HepG2 (cell line): ENCODE results near the gene SMNDC1. TPM values are rescaled to one million over a fixed set of nuclear protein-coding genes. Genes with fewer than 3 reads are reported as not detected.

ENCODE experiments used
- ATAC-seq: fragments of 200-7000 bp; cut with Tn5 transposase; 3 replicates; pipeline ENCODE4 v1.9.1; 2020; ENCODE audit warnings: mild to moderate bottlenecking, moderate library complexity
- BruUV-seq: library from RNA; stranded (reverse); fragments of 400-500 nt; replicated peaks from 2 replicates; lab custom pipeline; 2021; lab: Mats Ljungman, UMichigan
- CTCF ChIA-PET: fragments of 300-600 bp; formaldehyde crosslinking; extraction: SDS; loops from one replicate; lab custom pipeline; 2021; ENCODE audit warnings: low total read pairs, inconsistent platforms, low intra/inter-chr PET ratio; lab: Yijun Ruan, JAX
- POLR2A ChIA-PET: fragments of 350-600 bp; sonication (Branson Sonifier 250); formaldehyde crosslinking; loops from one replicate; lab custom pipeline; 2020; ENCODE audit warnings: antibody characterized with exemption, inconsistent platforms; lab: Yijun Ruan, JAX
- DNase-seq: peaks from one replicate; pipeline ENCODE4 v3.0.0-alpha.2; 2015; ENCODE audit warnings: low spot score
- FAIRE-seq: peaks from 3 replicates; lab custom pipeline; 2011; peaks lifted over from hg19 to GRCh38; lab: Jason Lieb, UNC
- H2AFZ ChIP-seq: one replicate; pipeline ENCODE4 v1.6.1; 2011; ENCODE audit warnings: low read length, inconsistent platforms
- H3K27ac ChIP-seq: fragments of 300-600 bp; 3 replicates; pipeline ENCODE4 v1.8.0; 2011; ENCODE audit warnings: mixed run types, mild to moderate bottlenecking, mixed read lengths, low read length, inconsistent platforms; ENCODE audit not compliant: insufficient read depth; ENCODE audit errors: extremely low read length
- H3K27me3 ChIP-seq, 2 experiments: fragments of 200-600 bp in 1 of 2; 2 replicates in 1 of 2; 3 replicates in 1 of 2; pipeline versions ENCODE4 v1.6.0 to v1.8.0; 2011; ENCODE audit warnings: low read length in 2 of 2, mild to moderate bottlenecking in 2 of 2, moderate library complexity in 2 of 2, inconsistent platforms in 1 of 2; ENCODE audit not compliant: insufficient read depth in 2 of 2, control insufficient read depth in 1 of 2
- H3K36me3 ChIP-seq, 2 experiments: fragments of 200-600 bp in 1 of 2; replicated peaks in 1 of 2; 2 replicates in 1 of 2; 3 replicates in 1 of 2; pipeline versions ENCODE4 v1.5.1 to v1.8.0; 2011; ENCODE audit warnings: low read length in 2 of 2, inconsistent platforms in 1 of 2; ENCODE audit not compliant: insufficient read depth in 2 of 2, control insufficient read depth in 1 of 2
- H3K4me1 ChIP-seq: 2 replicates; pipeline ENCODE4 v1.5.1; 2012; ENCODE audit warnings: low read length, inconsistent platforms; ENCODE audit not compliant: insufficient read depth
- H3K4me2 ChIP-seq: 2 replicates; pipeline ENCODE4 v1.6.0; 2011; ENCODE audit warnings: low read depth, low read length, inconsistent platforms
- H3K4me3 ChIP-seq, 3 experiments: fragments of 200-600 bp in 1 of 3; sonication (generic), shearing (Covaris generic) in 1 of 3; replicated peaks in 1 of 3; 2 replicates each; pipeline ENCODE4 v1.5.1; 2011 to 2016; ENCODE audit warnings: low read length in 3 of 3, inconsistent platforms in 2 of 3, low read depth in 2 of 3, mild to moderate bottlenecking in 2 of 3, control low read depth in 1 of 3, mixed read lengths in 1 of 3; ENCODE audit not compliant: insufficient read depth in 1 of 3
- H3K79me2 ChIP-seq: one replicate; pipeline ENCODE4 v1.6.1; 2011; ENCODE audit warnings: low read length, inconsistent platforms; ENCODE audit not compliant: insufficient read depth
- H3K9ac ChIP-seq: 2 replicates; pipeline ENCODE4 v1.6.0; 2011; ENCODE audit warnings: mild to moderate bottlenecking, low read depth, low read length, inconsistent platforms; ENCODE audit not compliant: insufficient read depth
- H3K9me3 ChIP-seq: 2 replicates; pipeline ENCODE4 v1.5.1; 2012; ENCODE audit warnings: mild to moderate bottlenecking, low read length
- H4K20me1 ChIP-seq: 2 replicates; pipeline ENCODE4 v1.6.0; 2011; ENCODE audit warnings: inconsistent platforms, mild to moderate bottlenecking, low read length, moderate library complexity; ENCODE audit not compliant: insufficient read depth
- ARID3A ChIP-seq: IDR thresholded peaks from 2 replicates; pipeline ENCODE4 v1.6.1; 2012; ENCODE audit warnings: low read depth, low read length, improper control_type of control experiment
- ARID5B ChIP-seq: IDR thresholded peaks from 2 replicates; pipeline ENCODE4 v1.4.0; 2020; ENCODE audit warnings: mild to moderate bottlenecking, missing genetic modification reagents
- BORCS8-MEF2B ChIP-seq: sonication (generic); formaldehyde crosslinking; IDR thresholded peaks from 2 replicates; pipeline ENCODE4 v1.8.0; 2022; ENCODE audit warnings: mild to moderate bottlenecking, missing genetic modification reagents
- CEBPG ChIP-seq: IDR thresholded peaks from 2 replicates; pipeline ENCODE4 v1.6.1; 2016
- CTCF ChIP-seq: sonication (generic); formaldehyde crosslinking; IDR thresholded peaks from 2 replicates; pipeline ENCODE4 v1.5.0; 2020; ENCODE audit warnings: mild to moderate bottlenecking, missing genetic modification reagents, moderate library complexity
- KLF13 ChIP-seq: sonication (generic); formaldehyde crosslinking; IDR thresholded peaks from 2 replicates; pipeline ENCODE4 v1.4.0; 2020; ENCODE audit warnings: mild to moderate bottlenecking, missing genetic modification reagents
- MIXL1 ChIP-seq: IDR thresholded peaks from 2 replicates; pipeline ENCODE4 v1.6.1; 2016
- MZF1 ChIP-seq: sonication (generic); formaldehyde crosslinking; IDR thresholded peaks from 2 replicates; pipeline ENCODE4 v1.8.1; 2023; ENCODE audit warnings: mild to moderate bottlenecking, missing genetic modification reagents, borderline replicate concordance
- RAD21 ChIP-seq: fragments of 450-650 bp; formaldehyde crosslinking; IDR thresholded peaks from 2 replicates; pipeline ENCODE4 v1.5.0; 2020; ENCODE audit warnings: mild to moderate bottlenecking
- RELA ChIP-seq: sonication (generic); formaldehyde crosslinking; IDR thresholded peaks from 2 replicates; pipeline ENCODE4 v1.4.0; 2020; ENCODE audit warnings: missing genetic modification reagents
- SAP130 ChIP-seq: IDR thresholded peaks from 2 replicates; pipeline ENCODE4 v1.6.1; 2016; ENCODE audit warnings: low read depth
- SMC3 ChIP-seq: IDR thresholded peaks from 2 replicates; pipeline ENCODE4 v1.6.1; 2011; ENCODE audit warnings: low read length, improper control_type of control experiment
- STAG1 ChIP-seq: sonication (generic); formaldehyde crosslinking; IDR thresholded peaks from 2 replicates; pipeline ENCODE4 v1.4.0; 2020; ENCODE audit warnings: missing genetic modification reagents
- ZNF678 ChIP-seq: sonication (generic); formaldehyde crosslinking; IDR thresholded peaks from 2 replicates; pipeline ENCODE4 v1.4.0; 2020; ENCODE audit warnings: mild to moderate bottlenecking, missing genetic modification reagents
- ZNF788 ChIP-seq: sonication (generic); formaldehyde crosslinking; IDR thresholded peaks from 2 replicates; pipeline ENCODE4 v1.5.0; 2020; ENCODE audit warnings: mild to moderate bottlenecking, missing genetic modification reagents, borderline replicate concordance
- ZNF841 ChIP-seq: sonication (generic); formaldehyde crosslinking; IDR thresholded peaks from 2 replicates; pipeline ENCODE4 v1.8.1; 2023; ENCODE audit warnings: missing genetic modification reagents, borderline replicate concordance
- WGBS: methylation state at CpG from one replicate; pipeline ENCODE4 v1.1.6; 2017; ENCODE audit warnings: low lambda C conversion rate; 5-methylcytosine and 5-hydroxymethylcytosine counted together
- in situ Hi-C: cut with HindIII; loops from 2 replicates; pipeline ENCODE4 v1.10.0; 2017; ENCODE audit warnings: low pct_unique_long_range_greater_than_20kb; ENCODE audit not compliant: extremely low pct_ligation_motif_present
- intact Hi-C: fragments of 100-400 bp; cut with micrococcal nuclease; formaldehyde crosslinking; loops from one replicate; pipeline ENCODE4 v1.10.0; 2022; ENCODE audit not compliant: unreplicated experiment
- polyA plus RNA-seq, 8 experiments: library from polyadenylated mRNA; depleted of rRNA in 3 of 8; stranded (reverse) in 7 of 8; unstranded in 1 of 8; fragments of >200 nt; fragmentation: Illumina TruSeq in 4 of 8; extraction: Trizol in 4 of 8; gene quantifications; 2 replicates each; pipeline versions ENCODE4 v1.2.1 to v1.2.3, GENCODE V29; 2011 to 2016; ENCODE audit warnings: low read depth in 4 of 8, missing spikeins in 1 of 8, mixed read lengths in 1 of 8; ENCODE audit not compliant: insufficient read depth in 1 of 8
- total RNA-seq, 5 experiments: library from RNA; depleted of rRNA; stranded (reverse); fragments of >200 nt; fragmentation: Illumina TruSeq; extraction: Trizol; gene quantifications; 2 replicates each; pipeline ENCODE4 v1.2.3, GENCODE V29; 2016; ENCODE audit warnings: low read depth in 1 of 5

The SMNDC1 gene
- total and polyA plus RNA-seq, 2 of the 13 experiments (the other 11 are each of a cell fraction or from before 2014, with no cell fraction given): 7.8 to 8.9 TPM

- Histone ChIP-seq H4K20me1 (peaks cover 5% of the 10 kb centered on the region; the same call in 1 of the 2 replicates), H3K4me3 (no peak overlapping the region), H2AFZ (no peak overlapping the region), H3K9ac (no peak overlapping the region), H3K27me3 (no peaks in the 10 kb centered on the region; a peak in 1 of 5 replicates), H3K36me3 (peaks cover 1 to 19% of the 10 kb centered on the region in 2 experiments), H3K4me1 (peaks cover 9% of the 10 kb centered on the region), H3K9me3 (no peaks in the 10 kb centered on the region), H3K79me2 (no peaks in the 10 kb centered on the region), H3K4me2 (no peak overlapping the region), H3K27ac (no peak overlapping the region)
- intact Hi-C loops (loop anchor here (1.0 kb wide), 3 partner anchors 54 to 142 kb away; partner anchors contain the start of gene MXI1), in situ Hi-C loops (no loop called here)
- 44% methylated on average over 6 of the region's 6 CpGs for WGBS
- CTCF ChIA-PET: interaction anchor here (1.1 to 6.1 kb wide), 5 partner anchors 72 to 142 kb away, joined by 3 to 73 read pairs (median 4); partner anchors contain the start of gene MXI1
- DNase-seq (peak; percentile 65), FAIRE-seq (peak; percentile 82), ATAC-seq (peak; percentile 71)
- TF ChIP-seq ARID3A: no peak
- TF ChIP-seq RELA (CRISPR knock-in tag): no peak
- TF ChIP-seq ARID5B: 0 out of 2 replicates have a peak, but pooled peaks have one; percentile 22
- peak; percentile 65; the same call in 1 of the 2 replicates for TF ChIP-seq MIXL1 (CRISPR knock-in tag)
- TF ChIP-seq SAP130: peak; percentile 15; the same call in 1 of the 2 replicates
- no peak for TF ChIP-seq ZNF678 (CRISPR knock-in tag)
- TF ChIP-seq MZF1 (CRISPR knock-in tag): no peak
- TF ChIP-seq STAG1: peak; percentile 84
- TF ChIP-seq KLF13: no peak
- TF ChIP-seq CTCF (CRISPR knock-in tag): peak; percentile 78
- TF ChIP-seq CEBPG: no peak
- TF ChIP-seq ZNF788 (CRISPR knock-in tag): no peak
- no peak for TF ChIP-seq BORCS8-MEF2B
- TF ChIP-seq RAD21 (CRISPR knock-in tag): peak; percentile 68; the same call in 1 of the 2 replicates
- TF ChIP-seq SMC3: peak; percentile 93
- TF ChIP-seq ZNF841: no peak
- no TSS peak for BruUV-seq
- POLR2A ChIA-PET: no interaction called here
These were observed 25.2 kb downstream of the SMNDC1 start for GRCh38 chr10:110279407-110279986.
